ENCODE measurements around the gene MAN1C1. TPM values are rescaled to one million over a fixed set of nuclear protein-coding genes. Genes with fewer than 3 reads are reported as not detected.
A peak's percentile ranks its signal among the peaks of the same experiment; 100 is the strongest.

MAN1C1 gene
- total and polyA plus RNA-seq, 7 donors: 0.69 to 32.1 (median 12.8) TPM

GRCh38 chr1:25768999-25769398 lies 152.4 kb downstream of the MAN1C1 start:
- no peak for TF ChIP-seq POLR2A (IDR thresholded peaks at IDR 0.05)
- no peak for TF ChIP-seq EP300 (IDR thresholded peaks at IDR 0.05)
- TF ChIP-seq, protein P1, sequence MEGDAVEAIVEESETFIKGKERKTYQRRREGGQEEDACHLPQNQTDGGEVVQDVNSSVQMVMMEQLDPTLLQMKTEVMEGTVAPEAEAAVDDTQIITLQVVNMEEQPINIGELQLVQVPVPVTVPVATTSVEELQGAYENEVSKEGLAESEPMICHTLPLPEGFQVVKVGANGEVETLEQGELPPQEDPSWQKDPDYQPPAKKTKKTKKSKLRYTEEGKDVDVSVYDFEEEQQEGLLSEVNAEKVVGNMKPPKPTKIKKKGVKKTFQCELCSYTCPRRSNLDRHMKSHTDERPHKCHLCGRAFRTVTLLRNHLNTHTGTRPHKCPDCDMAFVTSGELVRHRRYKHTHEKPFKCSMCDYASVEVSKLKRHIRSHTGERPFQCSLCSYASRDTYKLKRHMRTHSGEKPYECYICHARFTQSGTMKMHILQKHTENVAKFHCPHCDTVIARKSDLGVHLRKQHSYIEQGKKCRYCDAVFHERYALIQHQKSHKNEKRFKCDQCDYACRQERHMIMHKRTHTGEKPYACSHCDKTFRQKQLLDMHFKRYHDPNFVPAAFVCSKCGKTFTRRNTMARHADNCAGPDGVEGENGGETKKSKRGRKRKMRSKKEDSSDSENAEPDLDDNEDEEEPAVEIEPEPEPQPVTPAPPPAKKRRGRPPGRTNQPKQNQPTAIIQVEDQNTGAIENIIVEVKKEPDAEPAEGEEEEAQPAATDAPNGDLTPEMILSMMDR (IDR thresholded peaks at IDR 0.05): no peak
- no peak for TF ChIP-seq POLR2AphosphoS5 (IDR thresholded peaks at IDR 0.05)
- no peak for DNase-seq
- Histone ChIP-seq H3K27me3 (no peaks in the 10 kb centered on the region), H3K9me3 (no peaks in the 10 kb centered on the region), H3K27ac (no peak overlapping the region), H3K4me3 (no peak overlapping the region), H3K36me3 (peaks cover 0 to 15% (median 2%) of the 10 kb centered on the region in 4 donors), H3K4me1 (peaks cover 0 to 37% (median 19%) of the 10 kb centered on the region in 4 donors)
- intact Hi-C loops (cut with DNase I): no loop called here
- WGBS, 2 donors: 93 to 94% methylated on average over 2 of the region's 2 CpGs

DNA sequence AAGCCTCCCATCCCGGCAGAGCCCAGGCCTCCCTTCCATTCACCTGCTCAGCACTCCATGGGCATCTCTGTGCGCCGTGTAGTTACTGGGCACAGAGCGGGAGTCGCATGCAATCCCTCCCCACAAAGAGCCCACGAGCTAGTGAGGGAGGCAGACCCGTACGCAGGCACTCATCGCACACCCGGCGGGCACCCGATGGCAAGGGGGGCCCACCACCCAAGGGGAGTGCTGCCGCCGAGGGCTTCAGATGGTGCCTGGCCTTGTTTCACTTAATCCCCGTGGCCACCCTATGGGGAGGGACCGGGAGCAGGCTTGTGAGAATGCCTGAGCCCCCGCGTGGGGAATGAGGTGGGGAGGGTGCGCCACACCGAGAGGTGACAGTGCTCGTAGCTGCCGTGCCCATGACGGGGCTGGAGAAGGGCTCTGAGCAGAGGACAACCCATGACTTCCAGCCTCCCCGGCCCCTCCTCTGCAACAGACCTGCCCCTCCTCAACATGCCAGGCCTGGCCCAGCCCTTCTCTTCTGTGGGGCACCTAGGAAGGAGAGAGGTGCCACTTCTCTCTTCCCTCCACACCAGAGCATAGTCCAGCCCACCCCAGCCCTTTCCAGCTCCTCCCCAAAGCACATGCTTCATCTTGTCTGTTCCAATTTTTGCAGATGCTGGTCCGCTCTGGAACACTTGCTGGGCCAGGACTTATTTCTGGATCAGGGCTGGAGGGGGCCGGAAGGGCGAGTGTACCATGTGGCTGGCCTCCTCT lies 153.2 kb downstream of the MAN1C1 start:
- H3K27ac ChIP-seq: peak overlapping the region in 1 of 4 donors; percentile 69
- no peaks in the 10 kb centered on the region for H3K27me3 ChIP-seq
- intact Hi-C loops (cut with DNase I): no loop called here
- H3K9me3 ChIP-seq: no peaks in the 10 kb centered on the region
- no peak for TF ChIP-seq POLR2AphosphoS5 (IDR thresholded peaks at IDR 0.05)
- no peak for TF ChIP-seq POLR2A (IDR thresholded peaks at IDR 0.05)
- no peak for TF ChIP-seq EP300 (IDR thresholded peaks at IDR 0.05)
- TF ChIP-seq, protein P1 (IDR thresholded peaks at IDR 0.05): no peak
- H3K4me3 ChIP-seq: no peak overlapping the region
- peaks cover 0 to 45% (median 19%) of the 10 kb centered on the region in 4 donors for H3K4me1 ChIP-seq
- no peak for DNase-seq
- peaks cover 0 to 11% (median 2%) of the 10 kb centered on the region in 4 donors for H3K36me3 ChIP-seq
- 92 to 95% methylated on average over 27 of the region's 27 CpGs for WGBS, 2 donors

DNA sequence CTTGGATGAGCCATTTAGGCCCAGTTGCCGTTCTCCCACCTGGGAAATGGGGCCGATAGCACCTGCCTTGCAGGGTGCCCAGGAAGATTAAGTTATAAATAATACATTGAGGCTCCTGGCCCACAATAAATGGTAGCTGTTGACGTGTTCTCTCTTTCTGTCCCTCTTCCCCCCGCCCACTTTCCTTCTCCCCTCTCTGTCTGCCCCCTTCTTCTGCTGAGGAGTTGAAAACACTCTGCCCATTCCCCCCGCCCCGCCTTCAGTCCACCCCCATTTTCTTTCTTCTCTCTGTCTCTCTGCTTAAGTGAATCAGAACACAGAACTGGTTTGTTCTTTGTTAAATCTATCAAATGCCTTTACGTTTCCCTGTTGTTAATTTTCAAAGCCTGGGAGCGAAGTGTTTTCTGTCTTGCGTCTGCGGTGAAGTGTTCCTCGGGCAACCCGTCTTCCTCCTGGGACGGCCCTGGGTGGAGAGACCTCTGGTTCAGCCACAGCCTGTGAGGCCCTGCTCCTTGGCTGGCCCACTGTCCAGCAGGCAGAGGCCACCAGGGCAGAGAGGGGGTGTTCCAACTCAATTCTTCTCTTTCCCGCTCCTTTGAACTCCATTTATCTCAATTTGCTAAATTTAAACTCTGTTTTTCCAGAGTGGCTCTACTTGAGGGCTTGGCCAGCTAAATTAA lies 154.1 kb downstream of the MAN1C1 start:
- 70 to 87% methylated on average over 14 of the region's 14 CpGs for WGBS, 2 donors
- TF ChIP-seq, protein P1 (IDR thresholded peaks at IDR 0.05): no peak
- TF ChIP-seq POLR2AphosphoS5 (IDR thresholded peaks at IDR 0.05) (no peak), POLR2A (IDR thresholded peaks at IDR 0.05) (no peak), EP300 (IDR thresholded peaks at IDR 0.05) (no peak)

DNA sequence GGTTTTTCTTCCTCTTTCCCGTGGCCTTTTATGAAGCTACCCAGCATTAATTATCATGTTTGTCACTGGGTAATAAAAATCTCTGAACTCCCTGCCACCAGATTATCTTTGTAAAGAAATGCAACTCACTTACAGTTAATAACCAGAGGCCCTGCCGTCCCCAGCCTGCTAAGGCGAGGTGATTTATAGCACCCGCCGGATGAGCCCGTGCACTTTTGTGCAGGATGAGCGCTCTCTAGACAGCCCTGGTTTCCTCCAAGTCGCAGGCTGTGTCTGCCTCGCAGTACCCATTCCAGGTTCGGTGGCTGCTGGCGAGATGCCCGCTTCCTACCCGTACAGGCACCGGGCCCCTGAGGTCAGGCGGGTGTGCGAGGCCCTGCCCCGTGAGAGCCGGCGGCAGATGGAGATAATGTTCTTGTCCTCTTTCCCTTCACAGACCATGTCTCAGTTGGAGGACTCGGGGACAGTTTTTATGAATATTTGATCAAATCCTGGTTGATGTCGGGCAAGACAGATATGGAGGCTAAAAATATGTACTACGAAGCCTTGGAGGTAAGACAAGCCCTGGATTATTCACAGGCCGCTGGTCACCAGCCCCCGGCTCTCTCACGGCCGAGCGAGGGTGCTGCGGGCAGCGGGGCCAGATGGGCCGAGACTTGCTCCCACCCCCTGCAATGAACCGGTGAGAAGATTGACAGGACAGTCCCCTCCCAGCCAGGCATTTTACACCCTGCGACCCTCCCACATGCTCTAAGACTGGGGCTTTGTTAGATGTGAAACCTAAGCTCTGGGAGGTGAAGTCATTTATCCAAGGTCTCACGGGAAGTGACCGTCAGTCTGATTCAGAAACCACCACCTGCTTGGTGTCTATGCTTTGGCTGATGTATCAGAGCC lies 154.9 kb downstream of the MAN1C1 start:
- Histone ChIP-seq H3K4me3 (no peak overlapping the region), H3K4me1 (peaks cover 0 to 48% (median 19%) of the 10 kb centered on the region in 4 donors), H3K27ac (peak overlapping the region; percentile 17 to 69 (median 40)), H3K36me3 (peaks cover 0 to 7% (median 2%) of the 10 kb centered on the region in 4 donors), H3K9me3 (no peaks in the 10 kb centered on the region), H3K27me3 (no peaks in the 10 kb centered on the region)
- WGBS, 2 donors: 37 to 40% methylated on average over 34 of the region's 34 CpGs
- intact Hi-C loops (cut with DNase I): no loop called here
- TF ChIP-seq POLR2AphosphoS5 (IDR thresholded peaks at IDR 0.05) (no peak), POLR2A (IDR thresholded peaks at IDR 0.05) (no peak)
- no peak for DNase-seq

More for the DNA sequence above, 154.1 kb downstream of the MAN1C1 start:
- peaks cover 0 to 48% (median 19%) of the 10 kb centered on the region in 4 donors for H3K4me1 ChIP-seq
- intact Hi-C loops (cut with DNase I): no loop called here
- no peaks in the 10 kb centered on the region for H3K9me3 ChIP-seq
- H3K36me3 ChIP-seq: peaks cover 0 to 7% (median 2%) of the 10 kb centered on the region in 4 donors
- DNase-seq: no peak
- no peak overlapping the region for H3K4me3 ChIP-seq
- H3K27me3 ChIP-seq: no peaks in the 10 kb centered on the region
- H3K27ac ChIP-seq: peak overlapping the region in 3 of 4 donors; percentile 17 to 69 (median 47)

Data from sigmoid colon (tissue), 7 donors.